Measurements from ENCODE around the gene SPTBN1.

Gene SPTBN1

GRCh38 chr2:54602736-54603322 is 146.7 kb downstream of the SPTBN1 start:
- peaks cover 38% of the 10 kb centered on the region; the same call in 1 of the 2 replicates for H3K36me3 ChIP-seq (ENCODE audit: insufficient read depth, low read length)

DNA sequence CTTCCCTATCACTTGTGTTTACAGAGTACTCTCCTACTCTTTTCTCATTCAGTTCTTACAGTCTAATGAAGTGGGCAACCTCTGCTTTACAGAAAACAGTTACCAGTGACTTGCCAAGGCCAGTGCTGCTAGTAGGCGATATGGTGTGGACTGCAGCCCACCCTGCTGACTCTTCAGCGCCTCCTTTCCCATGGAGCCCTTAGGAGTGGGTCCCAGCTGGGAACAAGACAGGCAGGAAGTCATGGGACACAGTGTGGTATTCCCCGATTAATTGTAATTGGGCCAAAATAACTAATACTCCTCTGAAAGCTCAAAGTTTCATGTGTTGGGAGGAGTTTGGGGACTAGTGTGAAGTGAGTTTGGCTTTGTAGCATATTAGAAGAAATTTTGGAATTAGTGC is 147.2 kb downstream of the SPTBN1 start:
- no peak overlapping the region for H2AFZ ChIP-seq (ENCODE audit: low read length)
- H3K9ac ChIP-seq (ENCODE audit: low read depth, low read length, poor library complexity, severe bottlenecking) = no peak overlapping the region
- no peak overlapping the region for H3K4me3 ChIP-seq (ENCODE audit: low read length, poor library complexity, severe bottlenecking)
- peaks cover 47% of the 10 kb centered on the region for H3K4me1 ChIP-seq (ENCODE audit: insufficient read depth, low read length, poor library complexity, severe bottlenecking)
- TF ChIP-seq, protein P1, sequence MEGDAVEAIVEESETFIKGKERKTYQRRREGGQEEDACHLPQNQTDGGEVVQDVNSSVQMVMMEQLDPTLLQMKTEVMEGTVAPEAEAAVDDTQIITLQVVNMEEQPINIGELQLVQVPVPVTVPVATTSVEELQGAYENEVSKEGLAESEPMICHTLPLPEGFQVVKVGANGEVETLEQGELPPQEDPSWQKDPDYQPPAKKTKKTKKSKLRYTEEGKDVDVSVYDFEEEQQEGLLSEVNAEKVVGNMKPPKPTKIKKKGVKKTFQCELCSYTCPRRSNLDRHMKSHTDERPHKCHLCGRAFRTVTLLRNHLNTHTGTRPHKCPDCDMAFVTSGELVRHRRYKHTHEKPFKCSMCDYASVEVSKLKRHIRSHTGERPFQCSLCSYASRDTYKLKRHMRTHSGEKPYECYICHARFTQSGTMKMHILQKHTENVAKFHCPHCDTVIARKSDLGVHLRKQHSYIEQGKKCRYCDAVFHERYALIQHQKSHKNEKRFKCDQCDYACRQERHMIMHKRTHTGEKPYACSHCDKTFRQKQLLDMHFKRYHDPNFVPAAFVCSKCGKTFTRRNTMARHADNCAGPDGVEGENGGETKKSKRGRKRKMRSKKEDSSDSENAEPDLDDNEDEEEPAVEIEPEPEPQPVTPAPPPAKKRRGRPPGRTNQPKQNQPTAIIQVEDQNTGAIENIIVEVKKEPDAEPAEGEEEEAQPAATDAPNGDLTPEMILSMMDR (conservative IDR thresholded peaks at IDR 0.05; ENCODE audit: low read length) = no peak
- TF ChIP-seq EZH2phosphoT487 (IDR thresholded peaks at IDR 0.05; ENCODE audit: borderline replicate concordance) = no peak
- H4K20me1 ChIP-seq (ENCODE audit: insufficient read depth, low read length, poor library complexity, severe bottlenecking) = peaks cover 93% of the 10 kb centered on the region
- H3K79me2 ChIP-seq (ENCODE audit: insufficient read depth, low read length) = peaks cover 100% of the 10 kb centered on the region
- H3K9me3 ChIP-seq (ENCODE audit: insufficient read depth, low read depth, low read length) = no peaks in the 10 kb centered on the region
- peaks cover 36% of the 10 kb centered on the region; the same call in 1 of the 2 replicates for H3K36me3 ChIP-seq (ENCODE audit: insufficient read depth, low read length)
- H3K9me2 ChIP-seq (replicated peaks; ENCODE audit: low read depth, low read length) = no peaks in the 10 kb centered on the region
- H3F3A ChIP-seq (ENCODE audit: low read depth) = no peaks in the 10 kb centered on the region
- no peaks in the 10 kb centered on the region for H3K27me3 ChIP-seq (ENCODE audit: insufficient read depth, low read length, poor library complexity, severe bottlenecking)
- H3K4me2 ChIP-seq (ENCODE audit: low read depth, low read length, poor library complexity, severe bottlenecking) = no peak overlapping the region

More at GRCh38 chr2:54602736-54603322, 146.7 kb downstream of the SPTBN1 start:
- Histone ChIP-seq H3K79me2 (ENCODE audit: insufficient read depth, low read length) (peaks cover 100% of the 10 kb centered on the region), H2AFZ (ENCODE audit: low read length) (no peak overlapping the region), H3K27me3 (ENCODE audit: insufficient read depth, low read length, poor library complexity, severe bottlenecking) (no peaks in the 10 kb centered on the region), H3K4me3 (ENCODE audit: low read length, poor library complexity, severe bottlenecking) (no peak overlapping the region), H3K9me3 (ENCODE audit: insufficient read depth, low read depth, low read length) (no peaks in the 10 kb centered on the region), H3F3A (ENCODE audit: low read depth) (no peaks in the 10 kb centered on the region), H3K9me2 (replicated peaks; ENCODE audit: low read depth, low read length) (no peaks in the 10 kb centered on the region), H3K9ac (ENCODE audit: low read depth, low read length, poor library complexity, severe bottlenecking) (no peak overlapping the region), H3K4me2 (ENCODE audit: low read depth, low read length, poor library complexity, severe bottlenecking) (no peak overlapping the region), H3K4me1 (ENCODE audit: insufficient read depth, low read length, poor library complexity, severe bottlenecking) (peaks cover 47% of the 10 kb centered on the region), H4K20me1 (ENCODE audit: insufficient read depth, low read length, poor library complexity, severe bottlenecking) (peaks cover 90% of the 10 kb centered on the region)
- TF ChIP-seq, protein P1 (conservative IDR thresholded peaks at IDR 0.05; ENCODE audit: low read length) = no peak
- TF ChIP-seq EZH2phosphoT487 (IDR thresholded peaks at IDR 0.05; ENCODE audit: borderline replicate concordance) = no peak

DNA sequence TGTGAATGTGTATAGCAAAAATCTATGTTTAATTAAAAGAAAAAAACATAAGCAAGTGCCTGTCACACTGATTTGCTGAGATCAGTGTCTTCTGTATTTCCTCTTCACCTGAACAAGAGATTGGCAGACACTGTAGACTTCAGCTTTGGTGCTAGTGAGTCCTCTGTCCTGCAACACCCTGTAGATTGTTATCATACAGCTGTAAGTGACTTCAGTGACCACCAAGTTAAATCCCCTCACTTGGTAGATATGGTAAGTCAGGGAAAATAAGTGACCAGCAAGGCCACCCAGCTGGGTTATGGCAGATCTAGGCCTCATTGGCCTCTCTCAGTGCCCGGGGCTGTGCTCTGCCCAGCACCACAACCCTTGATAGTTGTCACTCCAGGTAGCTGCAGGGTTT is 147.7 kb downstream of the SPTBN1 start:
- H3K36me3 ChIP-seq (ENCODE audit: insufficient read depth, low read length) = peaks cover 31% of the 10 kb centered on the region; the same call in 1 of the 2 replicates
- no peak overlapping the region for H2AFZ ChIP-seq (ENCODE audit: low read length)
- no peak overlapping the region for H3K4me2 ChIP-seq (ENCODE audit: low read depth, low read length, poor library complexity, severe bottlenecking)
- H3K79me2 ChIP-seq (ENCODE audit: insufficient read depth, low read length) = peaks cover 100% of the 10 kb centered on the region
- H3K9me3 ChIP-seq (ENCODE audit: insufficient read depth, low read depth, low read length) = no peaks in the 10 kb centered on the region
- no peak overlapping the region for H3K4me3 ChIP-seq (ENCODE audit: low read length, poor library complexity, severe bottlenecking)
- H3K9me2 ChIP-seq (replicated peaks; ENCODE audit: low read depth, low read length) = no peaks in the 10 kb centered on the region
- no peak overlapping the region for H3K9ac ChIP-seq (ENCODE audit: low read depth, low read length, poor library complexity, severe bottlenecking)
- TF ChIP-seq, protein P1 (conservative IDR thresholded peaks at IDR 0.05; ENCODE audit: low read length) = no peak
- TF ChIP-seq EZH2phosphoT487 (IDR thresholded peaks at IDR 0.05; ENCODE audit: borderline replicate concordance) = no peak
- H3F3A ChIP-seq (ENCODE audit: low read depth) = no peaks in the 10 kb centered on the region
- no peaks in the 10 kb centered on the region for H3K27me3 ChIP-seq (ENCODE audit: insufficient read depth, low read length, poor library complexity, severe bottlenecking)
- peaks cover 47% of the 10 kb centered on the region for H3K4me1 ChIP-seq (ENCODE audit: insufficient read depth, low read length, poor library complexity, severe bottlenecking)
- peaks cover 94% of the 10 kb centered on the region for H4K20me1 ChIP-seq (ENCODE audit: insufficient read depth, low read length, poor library complexity, severe bottlenecking)
